ENCODE results near the gene C16orf74.

The C16orf74 gene

GRCh38 chr16:85675251-85675874, 75.5 kb downstream of the C16orf74 start:
- no peak overlapping the region for H3K27ac ChIP-seq (ENCODE audit: low read depth, low read length)
- H4K20me1 ChIP-seq (ENCODE audit: low read depth, low read length): no peaks in the 10 kb centered on the region; the same call in 1 of the 2 replicates
- H3K4me3 ChIP-seq (ENCODE audit: insufficient read depth, low read length, poor library complexity, severe bottlenecking): no peak overlapping the region
- H3K79me2 ChIP-seq (ENCODE audit: insufficient read depth, low read length): no peaks in the 10 kb centered on the region; the same call in 1 of the 2 replicates
- no peaks in the 10 kb centered on the region for H3K9me2 ChIP-seq (replicated peaks; ENCODE audit: insufficient read depth, low read length)
- H3K36me3 ChIP-seq (ENCODE audit: low read length): peaks cover 22% of the 10 kb centered on the region
- TF ChIP-seq CTCF (IDR thresholded peaks at IDR 0.05; ENCODE audit: insufficient read depth, low read length, poor library complexity, severe bottlenecking) (no peak), EZH2phosphoT487 (conservative IDR thresholded peaks at IDR 0.05; ENCODE audit: low read length) (no peak)
- no peak overlapping the region for H3K4me2 ChIP-seq (ENCODE audit: low read depth, low read length, poor library complexity, severe bottlenecking)
- H3K9ac ChIP-seq (ENCODE audit: low read length): no peak overlapping the region
- H3K27me3 ChIP-seq (ENCODE audit: low read length): no peaks in the 10 kb centered on the region
- no peaks in the 10 kb centered on the region for H3K9me3 ChIP-seq (ENCODE audit: insufficient read depth, low read length)
- H2AFZ ChIP-seq (ENCODE audit: low read depth, low read length, severe bottlenecking): no peak overlapping the region
- no peaks in the 10 kb centered on the region for H3F3A ChIP-seq (ENCODE audit: insufficient read depth)

- no peak overlapping the region for H2AFZ ChIP-seq (ENCODE audit: low read depth, low read length, severe bottlenecking)
- no peaks in the 10 kb centered on the region for H3K79me2 ChIP-seq (ENCODE audit: insufficient read depth, low read length)
- no peaks in the 10 kb centered on the region for H3K9me2 ChIP-seq (replicated peaks; ENCODE audit: insufficient read depth, low read length)
- no peak overlapping the region for H3K27ac ChIP-seq (ENCODE audit: low read depth, low read length)
- H3K4me2 ChIP-seq (ENCODE audit: low read depth, low read length, poor library complexity, severe bottlenecking): no peak overlapping the region
- H3K36me3 ChIP-seq (ENCODE audit: low read length): peaks cover 22% of the 10 kb centered on the region
- no peaks in the 10 kb centered on the region for H3K27me3 ChIP-seq (ENCODE audit: low read length)
- H3K4me3 ChIP-seq (ENCODE audit: insufficient read depth, low read length, poor library complexity, severe bottlenecking): no peak overlapping the region
- H3K9me3 ChIP-seq (ENCODE audit: insufficient read depth, low read length): no peaks in the 10 kb centered on the region
- no peak overlapping the region for H3K9ac ChIP-seq (ENCODE audit: low read length)
- H3F3A ChIP-seq (ENCODE audit: insufficient read depth): no peaks in the 10 kb centered on the region
- no peaks in the 10 kb centered on the region; the same call in 1 of the 2 replicates for H4K20me1 ChIP-seq (ENCODE audit: low read depth, low read length)
- TF ChIP-seq CTCF (IDR thresholded peaks at IDR 0.05; ENCODE audit: insufficient read depth, low read length, poor library complexity, severe bottlenecking) (no peak), EZH2phosphoT487 (conservative IDR thresholded peaks at IDR 0.05; ENCODE audit: low read length) (no peak)
Observed at GRCh38 chr16:85674828-85675227, 76.1 kb downstream of the C16orf74 start.

- H4K20me1 ChIP-seq (ENCODE audit: low read depth, low read length): no peaks in the 10 kb centered on the region; the same call in 1 of the 2 replicates
- H3F3A ChIP-seq (ENCODE audit: insufficient read depth): no peaks in the 10 kb centered on the region
- no peak overlapping the region for H3K9ac ChIP-seq (ENCODE audit: low read length)
- H3K79me2 ChIP-seq (ENCODE audit: insufficient read depth, low read length): no peaks in the 10 kb centered on the region
- no peak overlapping the region for H2AFZ ChIP-seq (ENCODE audit: low read depth, low read length, severe bottlenecking)
- no peaks in the 10 kb centered on the region for H3K27me3 ChIP-seq (ENCODE audit: low read length)
- TF ChIP-seq CTCF (IDR thresholded peaks at IDR 0.05; ENCODE audit: insufficient read depth, low read length, poor library complexity, severe bottlenecking): no peak
- TF ChIP-seq EZH2phosphoT487 (conservative IDR thresholded peaks at IDR 0.05; ENCODE audit: low read length): no peak
- H3K4me3 ChIP-seq (ENCODE audit: insufficient read depth, low read length, poor library complexity, severe bottlenecking): no peak overlapping the region
- peaks cover 21% of the 10 kb centered on the region for H3K36me3 ChIP-seq (ENCODE audit: low read length)
- H3K9me2 ChIP-seq (replicated peaks; ENCODE audit: insufficient read depth, low read length): no peaks in the 10 kb centered on the region
- H3K4me2 ChIP-seq (ENCODE audit: low read depth, low read length, poor library complexity, severe bottlenecking): no peak overlapping the region
- H3K27ac ChIP-seq (ENCODE audit: low read depth, low read length): no peak overlapping the region
- no peaks in the 10 kb centered on the region for H3K9me3 ChIP-seq (ENCODE audit: insufficient read depth, low read length)
Observed at GRCh38 chr16:85674418-85674755, 76.5 kb downstream of the C16orf74 start.

Measured in SU-DHL-6 (cell line).